HepG2 (cell line): Measurements from ENCODE around the gene CISH. TPM values are rescaled to one million over a fixed set of nuclear protein-coding genes. Genes with fewer than 3 reads are reported as not detected.

Source experiments
- ATAC-seq: fragments of 200-7000 bp; cut with Tn5 transposase; 3 replicates; pipeline ENCODE4 v1.9.1; 2020; ENCODE audit warnings: mild to moderate bottlenecking, moderate library complexity
- BruUV-seq: library from RNA; stranded (reverse); fragments of 400-500 nt; replicated peaks from 2 replicates; lab custom pipeline; 2021; lab: Mats Ljungman, UMichigan
- CTCF ChIA-PET: fragments of 300-600 bp; formaldehyde crosslinking; extraction: SDS; loops from one replicate; lab custom pipeline; 2021; ENCODE audit warnings: low total read pairs, inconsistent platforms, low intra/inter-chr PET ratio; lab: Yijun Ruan, JAX
- POLR2A ChIA-PET: fragments of 350-600 bp; sonication (Branson Sonifier 250); formaldehyde crosslinking; loops from one replicate; lab custom pipeline; 2020; ENCODE audit warnings: antibody characterized with exemption, inconsistent platforms; lab: Yijun Ruan, JAX
- DNase-seq: peaks from one replicate; pipeline ENCODE4 v3.0.0-alpha.2; 2015; ENCODE audit warnings: low spot score
- FAIRE-seq: peaks from 3 replicates; lab custom pipeline; 2011; peaks lifted over from hg19 to GRCh38; lab: Jason Lieb, UNC
- H2AFZ ChIP-seq: one replicate; pipeline ENCODE4 v1.6.1; 2011; ENCODE audit warnings: low read length, inconsistent platforms
- H3K27ac ChIP-seq: fragments of 300-600 bp; 3 replicates; pipeline ENCODE4 v1.8.0; 2011; ENCODE audit warnings: mixed run types, mild to moderate bottlenecking, mixed read lengths, low read length, inconsistent platforms; ENCODE audit not compliant: insufficient read depth; ENCODE audit errors: extremely low read length
- H3K27me3 ChIP-seq, 2 experiments: fragments of 200-600 bp in 1 of 2; 2 replicates in 1 of 2; 3 replicates in 1 of 2; pipeline versions ENCODE4 v1.6.0 to v1.8.0; 2011; ENCODE audit warnings: low read length in 2 of 2, mild to moderate bottlenecking in 2 of 2, moderate library complexity in 2 of 2, inconsistent platforms in 1 of 2; ENCODE audit not compliant: insufficient read depth in 2 of 2, control insufficient read depth in 1 of 2
- H3K36me3 ChIP-seq, 2 experiments: fragments of 200-600 bp in 1 of 2; replicated peaks in 1 of 2; 2 replicates in 1 of 2; 3 replicates in 1 of 2; pipeline versions ENCODE4 v1.5.1 to v1.8.0; 2011; ENCODE audit warnings: low read length in 2 of 2, inconsistent platforms in 1 of 2; ENCODE audit not compliant: insufficient read depth in 2 of 2, control insufficient read depth in 1 of 2
- H3K4me1 ChIP-seq: 2 replicates; pipeline ENCODE4 v1.5.1; 2012; ENCODE audit warnings: low read length, inconsistent platforms; ENCODE audit not compliant: insufficient read depth
- H3K4me2 ChIP-seq: 2 replicates; pipeline ENCODE4 v1.6.0; 2011; ENCODE audit warnings: low read depth, low read length, inconsistent platforms
- H3K4me3 ChIP-seq, 3 experiments: fragments of 200-600 bp in 1 of 3; sonication (generic), shearing (Covaris generic) in 1 of 3; replicated peaks in 1 of 3; 2 replicates each; pipeline ENCODE4 v1.5.1; 2011 to 2016; ENCODE audit warnings: low read length in 3 of 3, inconsistent platforms in 2 of 3, low read depth in 2 of 3, mild to moderate bottlenecking in 2 of 3, control low read depth in 1 of 3, mixed read lengths in 1 of 3; ENCODE audit not compliant: insufficient read depth in 1 of 3
- H3K79me2 ChIP-seq: one replicate; pipeline ENCODE4 v1.6.1; 2011; ENCODE audit warnings: low read length, inconsistent platforms; ENCODE audit not compliant: insufficient read depth
- H3K9ac ChIP-seq: 2 replicates; pipeline ENCODE4 v1.6.0; 2011; ENCODE audit warnings: mild to moderate bottlenecking, low read depth, low read length, inconsistent platforms; ENCODE audit not compliant: insufficient read depth
- H3K9me3 ChIP-seq: 2 replicates; pipeline ENCODE4 v1.5.1; 2012; ENCODE audit warnings: mild to moderate bottlenecking, low read length
- H4K20me1 ChIP-seq: 2 replicates; pipeline ENCODE4 v1.6.0; 2011; ENCODE audit warnings: inconsistent platforms, mild to moderate bottlenecking, low read length, moderate library complexity; ENCODE audit not compliant: insufficient read depth
- HNRNPL ChIP-seq: fragments of 200-400 bp; formaldehyde crosslinking; IDR thresholded peaks from 2 replicates; pipeline ENCODE4 v1.6.1; 2017; ENCODE audit warnings: mild to moderate bottlenecking, low read depth, low read length
- PAWR ChIP-seq: sonication (generic); formaldehyde crosslinking; IDR thresholded peaks from 2 replicates; pipeline ENCODE4 v1.4.0; 2020; ENCODE audit warnings: missing genetic modification reagents, mild to moderate bottlenecking, borderline replicate concordance
- RBM39 ChIP-seq: fragments of 200-400 bp; formaldehyde crosslinking; IDR thresholded peaks from one replicate; pipeline ENCODE4 v1.6.1; 2018; ENCODE audit warnings: antibody characterized with exemption, mild to moderate bottlenecking, low read depth, low read length; ENCODE audit not compliant: poor library complexity, severe bottlenecking
- XBP1 ChIP-seq: sonication (generic); formaldehyde crosslinking; IDR thresholded peaks from 2 replicates; pipeline ENCODE4 v1.5.0; 2020; ENCODE audit warnings: missing genetic modification reagents
- YY1 ChIP-seq: IDR thresholded peaks from 2 replicates; pipeline ENCODE4 v1.6.1; 2011; ENCODE audit warnings: low read length, low read depth, moderate library complexity, mild to moderate bottlenecking; ENCODE audit not compliant: insufficient read depth, insufficient replicate concordance
- ZBTB8A ChIP-seq: sonication (generic); formaldehyde crosslinking; IDR thresholded peaks from 2 replicates; pipeline ENCODE4 v1.4.0; 2020; ENCODE audit warnings: mild to moderate bottlenecking, low read depth, missing genetic modification reagents, borderline replicate concordance
- ZNF343 ChIP-seq: sonication (generic); formaldehyde crosslinking; IDR thresholded peaks from 2 replicates; pipeline ENCODE4 v1.4.0; 2020; ENCODE audit warnings: mild to moderate bottlenecking, missing genetic modification reagents
- ZNF460 ChIP-seq: sonication (generic); formaldehyde crosslinking; IDR thresholded peaks from 2 replicates; pipeline ENCODE4 v1.5.1; 2020; ENCODE audit warnings: missing genetic modification reagents, mild to moderate bottlenecking, borderline replicate concordance
- ZNF674 ChIP-seq: sonication (generic); formaldehyde crosslinking; IDR thresholded peaks from 2 replicates; pipeline ENCODE4 v1.5.0; 2020; ENCODE audit warnings: low read depth, mild to moderate bottlenecking, missing genetic modification reagents
- ZSCAN20 ChIP-seq: sonication (generic); formaldehyde crosslinking; IDR thresholded peaks from 2 replicates; pipeline ENCODE4 v1.4.0; 2020; ENCODE audit warnings: missing genetic modification reagents, mild to moderate bottlenecking, borderline replicate concordance
- WGBS: methylation state at CpG from one replicate; pipeline ENCODE4 v1.1.6; 2017; ENCODE audit warnings: low lambda C conversion rate; 5-methylcytosine and 5-hydroxymethylcytosine counted together
- in situ Hi-C: cut with HindIII; loops from 2 replicates; pipeline ENCODE4 v1.10.0; 2017; ENCODE audit warnings: low pct_unique_long_range_greater_than_20kb; ENCODE audit not compliant: extremely low pct_ligation_motif_present
- intact Hi-C: fragments of 100-400 bp; cut with micrococcal nuclease; formaldehyde crosslinking; loops from one replicate; pipeline ENCODE4 v1.10.0; 2022; ENCODE audit not compliant: unreplicated experiment
- polyA plus RNA-seq, 8 experiments: library from polyadenylated mRNA; depleted of rRNA in 3 of 8; stranded (reverse) in 7 of 8; unstranded in 1 of 8; fragments of >200 nt; fragmentation: Illumina TruSeq in 4 of 8; extraction: Trizol in 4 of 8; gene quantifications; 2 replicates each; pipeline versions ENCODE4 v1.2.1 to v1.2.3, GENCODE V29; 2011 to 2016; ENCODE audit warnings: low read depth in 4 of 8, missing spikeins in 1 of 8, mixed read lengths in 1 of 8; ENCODE audit not compliant: insufficient read depth in 1 of 8
- total RNA-seq, 5 experiments: library from RNA; depleted of rRNA; stranded (reverse); fragments of >200 nt; fragmentation: Illumina TruSeq; extraction: Trizol; gene quantifications; 2 replicates each; pipeline ENCODE4 v1.2.3, GENCODE V29; 2016; ENCODE audit warnings: low read depth in 1 of 5
- TF ChIP-seq, protein P1 (sequence below): sonication (generic); formaldehyde crosslinking; conservative IDR thresholded peaks from 2 replicates; pipeline ENCODE4 v1.4.0; 2020; ENCODE audit warnings: mild to moderate bottlenecking, missing genetic modification reagents, moderate library complexity
- TF ChIP-seq, protein P2 (sequence below): sonication (generic); formaldehyde crosslinking; IDR thresholded peaks from 2 replicates; pipeline ENCODE4 v1.5.0; 2020; ENCODE audit warnings: missing genetic modification reagents
- TF ChIP-seq, protein P3 (sequence below), 2 experiments: fragments of 450-650 bp in 1 of 2; sonication (generic) in 1 of 2; formaldehyde crosslinking; IDR thresholded peaks; 2 replicates each; pipeline versions ENCODE4 v1.5.0 to v1.8.0; 2020 to 2022; ENCODE audit warnings: mild to moderate bottlenecking in 1 of 2, missing genetic modification reagents in 1 of 2
- TF ChIP-seq, protein P4 (sequence below): sonication (generic); formaldehyde crosslinking; IDR thresholded peaks from 2 replicates; pipeline ENCODE4 v1.4.0; 2020; ENCODE audit warnings: mild to moderate bottlenecking, missing genetic modification reagents
- TF ChIP-seq, protein P5 (sequence below): sonication (generic); formaldehyde crosslinking; IDR thresholded peaks from 2 replicates; pipeline ENCODE4 v1.8.0; 2022; ENCODE audit warnings: mild to moderate bottlenecking, missing genetic modification reagents; ENCODE audit not compliant: insufficient replicate concordance

The CISH gene
- total and polyA plus RNA-seq, 2 of the 13 experiments (the other 11 are each of a cell fraction or from before 2014, with no cell fraction given) = 0.91 to 1.5 TPM

DNA sequence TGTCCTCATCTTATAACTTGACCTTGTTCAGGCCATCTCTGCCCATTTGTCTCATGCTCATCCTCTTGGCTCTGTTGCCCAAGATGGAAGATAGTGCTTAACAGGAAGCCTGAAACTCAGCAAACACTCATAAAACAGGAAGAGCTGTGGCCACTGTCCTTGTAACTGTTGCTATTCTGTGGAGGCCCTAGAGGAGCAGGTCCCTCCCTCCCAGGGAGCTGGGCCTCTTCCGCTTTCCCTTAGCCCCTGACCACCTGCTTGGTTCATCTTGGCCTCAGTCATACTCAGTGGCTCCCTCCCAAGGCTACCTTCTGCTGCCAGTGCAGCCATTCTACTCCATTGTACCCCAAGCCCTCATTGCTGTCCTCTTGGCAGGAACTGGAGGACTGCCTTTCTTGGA lies 8.8 kb upstream of the CISH start:
- BruUV-seq = no TSS peak

More for the DNA sequence above, 8.8 kb upstream of the CISH start:
- CTCF ChIA-PET = no interaction called here
- Histone ChIP-seq H3K36me3 (peaks cover 0 to 3% of the 10 kb centered on the region in 2 experiments; a peak in 2 of 5 replicates), H3K4me3 (no peak overlapping the region), H3K9me3 (no peaks in the 10 kb centered on the region), H3K27ac (no peak overlapping the region), H3K9ac (no peak overlapping the region), H3K79me2 (peaks cover 7% of the 10 kb centered on the region), H3K27me3 (no peaks in the 10 kb centered on the region; a peak in 1 of 5 replicates), H3K4me1 (peaks cover 50% of the 10 kb centered on the region), H2AFZ (no peak overlapping the region), H4K20me1 (no peaks in the 10 kb centered on the region), H3K4me2 (no peak overlapping the region)
- POLR2A ChIA-PET = no interaction called here
- 100% methylated on average over 1 of the region's 1 CpG for WGBS
- in situ Hi-C loops (no loop called here), intact Hi-C loops (no loop called here)
- FAIRE-seq = no peak
- ATAC-seq = no peak
- TF ChIP-seq ZBTB8A (CRISPR knock-in tag) (no peak), ZNF460 (CRISPR knock-in tag) (no peak), RBM39 (no peak), ZNF674 (CRISPR knock-in tag) (no peak), XBP1 (no peak), HNRNPL (no peak), ZNF343 (CRISPR knock-in tag) (no peak), ZSCAN20 (CRISPR knock-in tag) (no peak), YY1 (no peak), PAWR (CRISPR knock-in tag) (no peak)
- TF ChIP-seq, protein P1, sequence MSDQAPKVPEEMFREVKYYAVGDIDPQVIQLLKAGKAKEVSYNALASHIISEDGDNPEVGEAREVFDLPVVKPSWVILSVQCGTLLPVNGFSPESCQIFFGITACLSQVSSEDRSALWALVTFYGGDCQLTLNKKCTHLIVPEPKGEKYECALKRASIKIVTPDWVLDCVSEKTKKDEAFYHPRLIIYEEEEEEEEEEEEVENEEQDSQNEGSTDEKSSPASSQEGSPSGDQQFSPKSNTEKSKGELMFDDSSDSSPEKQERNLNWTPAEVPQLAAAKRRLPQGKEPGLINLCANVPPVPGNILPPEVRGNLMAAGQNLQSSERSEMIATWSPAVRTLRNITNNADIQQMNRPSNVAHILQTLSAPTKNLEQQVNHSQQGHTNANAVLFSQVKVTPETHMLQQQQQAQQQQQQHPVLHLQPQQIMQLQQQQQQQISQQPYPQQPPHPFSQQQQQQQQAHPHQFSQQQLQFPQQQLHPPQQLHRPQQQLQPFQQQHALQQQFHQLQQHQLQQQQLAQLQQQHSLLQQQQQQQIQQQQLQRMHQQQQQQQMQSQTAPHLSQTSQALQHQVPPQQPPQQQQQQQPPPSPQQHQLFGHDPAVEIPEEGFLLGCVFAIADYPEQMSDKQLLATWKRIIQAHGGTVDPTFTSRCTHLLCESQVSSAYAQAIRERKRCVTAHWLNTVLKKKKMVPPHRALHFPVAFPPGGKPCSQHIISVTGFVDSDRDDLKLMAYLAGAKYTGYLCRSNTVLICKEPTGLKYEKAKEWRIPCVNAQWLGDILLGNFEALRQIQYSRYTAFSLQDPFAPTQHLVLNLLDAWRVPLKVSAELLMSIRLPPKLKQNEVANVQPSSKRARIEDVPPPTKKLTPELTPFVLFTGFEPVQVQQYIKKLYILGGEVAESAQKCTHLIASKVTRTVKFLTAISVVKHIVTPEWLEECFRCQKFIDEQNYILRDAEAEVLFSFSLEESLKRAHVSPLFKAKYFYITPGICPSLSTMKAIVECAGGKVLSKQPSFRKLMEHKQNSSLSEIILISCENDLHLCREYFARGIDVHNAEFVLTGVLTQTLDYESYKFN = no peak
- TF ChIP-seq, protein P2, sequence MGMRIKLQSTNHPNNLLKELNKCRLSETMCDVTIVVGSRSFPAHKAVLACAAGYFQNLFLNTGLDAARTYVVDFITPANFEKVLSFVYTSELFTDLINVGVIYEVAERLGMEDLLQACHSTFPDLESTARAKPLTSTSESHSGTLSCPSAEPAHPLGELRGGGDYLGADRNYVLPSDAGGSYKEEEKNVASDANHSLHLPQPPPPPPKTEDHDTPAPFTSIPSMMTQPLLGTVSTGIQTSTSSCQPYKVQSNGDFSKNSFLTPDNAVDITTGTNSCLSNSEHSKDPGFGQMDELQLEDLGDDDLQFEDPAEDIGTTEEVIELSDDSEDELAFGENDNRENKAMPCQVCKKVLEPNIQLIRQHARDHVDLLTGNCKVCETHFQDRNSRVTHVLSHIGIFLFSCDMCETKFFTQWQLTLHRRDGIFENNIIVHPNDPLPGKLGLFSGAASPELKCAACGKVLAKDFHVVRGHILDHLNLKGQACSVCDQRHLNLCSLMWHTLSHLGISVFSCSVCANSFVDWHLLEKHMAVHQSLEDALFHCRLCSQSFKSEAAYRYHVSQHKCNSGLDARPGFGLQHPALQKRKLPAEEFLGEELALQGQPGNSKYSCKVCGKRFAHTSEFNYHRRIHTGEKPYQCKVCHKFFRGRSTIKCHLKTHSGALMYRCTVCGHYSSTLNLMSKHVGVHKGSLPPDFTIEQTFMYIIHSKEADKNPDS (CRISPR knock-in tag) = no peak
- TF ChIP-seq, protein P3, sequence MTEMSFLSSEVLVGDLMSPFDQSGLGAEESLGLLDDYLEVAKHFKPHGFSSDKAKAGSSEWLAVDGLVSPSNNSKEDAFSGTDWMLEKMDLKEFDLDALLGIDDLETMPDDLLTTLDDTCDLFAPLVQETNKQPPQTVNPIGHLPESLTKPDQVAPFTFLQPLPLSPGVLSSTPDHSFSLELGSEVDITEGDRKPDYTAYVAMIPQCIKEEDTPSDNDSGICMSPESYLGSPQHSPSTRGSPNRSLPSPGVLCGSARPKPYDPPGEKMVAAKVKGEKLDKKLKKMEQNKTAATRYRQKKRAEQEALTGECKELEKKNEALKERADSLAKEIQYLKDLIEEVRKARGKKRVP (CRISPR knock-in tag; IDR thresholded peaks at IDR 0.05) = no peak
- TF ChIP-seq, protein P4, sequence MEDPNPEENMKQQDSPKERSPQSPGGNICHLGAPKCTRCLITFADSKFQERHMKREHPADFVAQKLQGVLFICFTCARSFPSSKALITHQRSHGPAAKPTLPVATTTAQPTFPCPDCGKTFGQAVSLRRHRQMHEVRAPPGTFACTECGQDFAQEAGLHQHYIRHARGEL (CRISPR knock-in tag) = no peak
- TF ChIP-seq, protein P5, sequence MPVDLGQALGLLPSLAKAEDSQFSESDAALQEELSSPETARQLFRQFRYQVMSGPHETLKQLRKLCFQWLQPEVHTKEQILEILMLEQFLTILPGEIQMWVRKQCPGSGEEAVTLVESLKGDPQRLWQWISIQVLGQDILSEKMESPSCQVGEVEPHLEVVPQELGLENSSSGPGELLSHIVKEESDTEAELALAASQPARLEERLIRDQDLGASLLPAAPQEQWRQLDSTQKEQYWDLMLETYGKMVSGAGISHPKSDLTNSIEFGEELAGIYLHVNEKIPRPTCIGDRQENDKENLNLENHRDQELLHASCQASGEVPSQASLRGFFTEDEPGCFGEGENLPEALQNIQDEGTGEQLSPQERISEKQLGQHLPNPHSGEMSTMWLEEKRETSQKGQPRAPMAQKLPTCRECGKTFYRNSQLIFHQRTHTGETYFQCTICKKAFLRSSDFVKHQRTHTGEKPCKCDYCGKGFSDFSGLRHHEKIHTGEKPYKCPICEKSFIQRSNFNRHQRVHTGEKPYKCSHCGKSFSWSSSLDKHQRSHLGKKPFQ (CRISPR knock-in tag) = no peak
- no peak for DNase-seq
